Midbrain (tissue), 1 donor: Measurements from ENCODE around the gene CCDC88A.
"Not testable (repeated sequence)": the region's sequence is repeated elsewhere in the genome, so short reads cannot be mapped to it uniquely, and the experiment has no call there.

Experiments used
- DNase-seq: peaks from one replicate; lab custom pipeline; 2025; lab: John Stamatoyannopoulos, UW

CCDC88A gene

GRCh38 chr2:55296393-55296792, 123.3 kb downstream of the CCDC88A start:
- DNase-seq = no peak

GRCh38 chr2:55283083-55283482, 136.6 kb downstream of the CCDC88A start:
- no peak for DNase-seq

GRCh38 chr2:55282110-55282917, 137.3 kb downstream of the CCDC88A start:
- peak; percentile 84 for DNase-seq

- DNase-seq = not testable (repeated sequence)
These were observed 138.7 kb downstream of the CCDC88A start for GRCh38 chr2:55280851-55281546.

GRCh38 chr2:55279859-55280424, 139.7 kb downstream of the CCDC88A start:
- DNase-seq = not testable (repeated sequence)

DNA sequence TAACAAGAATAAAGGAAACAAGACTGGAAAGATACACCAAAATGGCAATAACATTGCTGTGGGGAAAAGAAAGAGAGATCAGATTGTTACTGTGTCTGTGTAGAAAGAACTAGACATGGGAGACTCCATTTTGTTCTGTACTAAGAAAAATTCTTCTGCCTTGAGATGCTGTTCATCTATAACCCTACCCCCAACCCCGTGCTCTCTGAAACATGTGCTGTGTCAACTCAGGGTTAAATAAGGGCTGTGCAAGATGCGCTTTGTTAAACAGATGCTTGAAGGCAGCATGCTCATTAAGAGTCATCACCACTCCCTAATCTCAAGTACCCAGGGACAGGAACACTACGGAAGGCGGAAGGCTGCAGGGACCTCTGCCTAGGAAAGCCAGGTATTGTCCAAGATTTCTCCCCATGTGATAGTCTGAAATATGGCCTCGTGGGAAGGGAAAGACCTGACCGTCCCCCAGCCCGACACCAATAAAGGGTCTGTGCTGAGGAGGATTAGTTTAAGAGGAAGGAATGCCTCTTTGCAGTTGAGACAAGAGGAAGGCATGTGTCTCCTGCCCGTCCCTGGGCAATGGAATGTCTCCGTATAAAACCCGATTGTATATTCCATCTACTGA, 140.3 kb downstream of the CCDC88A start:
- not testable (repeated sequence) for DNase-seq

DNA sequence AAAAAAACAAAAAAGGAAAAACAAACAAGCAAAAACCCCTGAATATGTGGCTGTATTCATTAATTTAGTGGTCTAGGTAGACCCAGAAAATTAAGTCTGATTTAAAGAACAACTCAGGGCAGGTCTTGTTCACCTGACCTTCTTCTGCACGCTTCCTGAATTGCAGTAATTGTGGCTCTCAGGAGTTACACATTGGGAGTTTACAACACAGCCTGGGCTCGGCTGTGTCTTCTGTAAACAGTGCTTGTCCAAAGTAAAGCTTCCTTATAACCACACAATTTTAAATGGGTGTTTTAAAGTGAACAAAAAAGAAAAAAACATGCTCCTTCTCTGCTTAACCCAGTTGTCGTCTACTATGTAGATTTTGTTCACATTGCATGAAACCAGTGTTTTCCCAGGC, 142.3 kb downstream of the CCDC88A start:
- no peak for DNase-seq

DNA sequence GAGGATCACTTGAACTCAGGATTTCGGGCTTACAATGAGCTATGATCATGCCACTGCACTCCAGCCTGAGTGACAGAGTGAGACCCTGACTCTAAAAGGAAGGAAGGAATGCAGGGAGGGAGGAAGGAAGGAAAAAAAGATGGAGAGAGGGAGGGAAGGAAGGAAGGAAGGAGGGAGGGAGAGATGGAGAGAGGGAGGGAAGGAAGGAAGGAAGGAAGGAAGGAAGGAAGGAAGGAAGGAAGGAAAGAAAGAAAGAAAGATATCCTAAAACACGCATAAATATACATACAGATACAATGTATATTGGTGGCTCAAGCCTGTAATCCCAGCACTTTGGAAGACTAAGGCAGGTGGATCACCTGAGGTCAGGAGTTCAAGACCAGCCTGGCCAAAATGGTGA, 145.3 kb downstream of the CCDC88A start:
- not testable (repeated sequence) for DNase-seq

GRCh38 chr2:55269645-55269990, 150.0 kb downstream of the CCDC88A start:
- no peak for DNase-seq

GRCh38 chr2:55268907-55269644, 150.6 kb downstream of the CCDC88A start, which contains the start of gene MTIF2:
MTIF2 (minus strand) TSS chr2:55269231; CDS start chr2:55263858, 5,373 bp downstream.
- DNase-seq = peak; percentile 90

GRCh38 chr2:55268288-55268906, 151.3 kb downstream of the CCDC88A start:
- no peak for DNase-seq

DNA sequence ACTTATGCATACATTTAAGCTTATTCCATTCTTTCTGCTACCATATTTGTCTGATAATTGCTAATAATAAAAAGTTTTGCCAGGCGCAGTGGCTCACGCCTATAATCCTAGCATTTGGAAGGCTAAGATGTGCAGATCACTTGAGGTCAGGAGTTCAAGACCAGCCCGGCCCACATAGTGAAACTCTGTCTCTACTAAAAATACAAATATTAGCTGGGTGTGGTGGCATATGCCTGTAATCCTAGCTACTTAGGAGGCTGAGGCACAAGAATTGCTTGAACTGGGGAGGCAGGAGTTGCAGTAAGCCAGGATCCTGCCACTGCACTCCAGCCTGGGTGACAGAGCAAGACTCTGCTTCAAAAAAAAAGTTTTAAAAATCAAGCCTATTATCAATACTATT, 160.1 kb downstream of the CCDC88A start:
- not testable (repeated sequence) for DNase-seq

DNA sequence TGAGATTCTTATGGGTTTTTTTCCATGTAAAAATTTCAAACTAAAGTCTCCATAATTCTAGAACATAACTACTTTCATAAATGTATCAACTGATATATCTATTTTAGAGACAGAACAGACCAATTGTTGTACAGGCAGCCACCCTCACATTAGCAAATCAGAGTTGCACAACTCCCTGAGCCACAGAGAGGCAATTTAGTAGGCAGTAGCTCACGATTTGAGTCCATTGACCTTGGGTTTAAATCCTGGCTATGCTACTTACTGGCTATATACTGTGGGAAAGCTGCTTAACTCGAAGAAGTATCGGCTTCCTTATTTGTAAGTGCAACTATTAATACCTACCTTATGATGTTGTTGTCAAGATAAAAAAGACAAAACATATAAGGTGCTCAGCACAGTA, 166.8 kb downstream of the CCDC88A start:
- no peak for DNase-seq

GRCh38 chr2:55247025-55247424, 172.6 kb downstream of the CCDC88A start:
- no peak for DNase-seq

- DNase-seq = no peak
These were observed 174.2 kb downstream of the CCDC88A start for GRCh38 chr2:55245411-55245810.

DNA sequence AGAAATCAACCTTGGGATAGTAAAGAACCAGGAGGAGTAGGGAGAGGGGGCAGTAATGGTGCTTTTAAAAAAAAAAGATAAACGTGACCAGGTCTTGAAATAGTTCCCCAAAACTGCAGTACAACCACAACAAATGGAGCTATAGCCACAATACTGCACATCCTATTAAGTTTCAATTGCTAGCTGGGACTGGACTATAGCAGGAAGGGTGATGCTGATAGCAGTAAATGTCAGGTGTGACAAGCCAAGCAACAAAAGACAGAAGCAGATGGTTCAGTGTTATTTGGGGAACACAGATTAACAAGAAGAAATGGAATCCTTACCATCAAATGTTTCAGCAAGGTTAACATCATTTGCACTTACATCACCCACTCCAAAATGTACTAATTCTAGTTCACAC, 177.0 kb downstream of the CCDC88A start:
- no peak for DNase-seq

DNA sequence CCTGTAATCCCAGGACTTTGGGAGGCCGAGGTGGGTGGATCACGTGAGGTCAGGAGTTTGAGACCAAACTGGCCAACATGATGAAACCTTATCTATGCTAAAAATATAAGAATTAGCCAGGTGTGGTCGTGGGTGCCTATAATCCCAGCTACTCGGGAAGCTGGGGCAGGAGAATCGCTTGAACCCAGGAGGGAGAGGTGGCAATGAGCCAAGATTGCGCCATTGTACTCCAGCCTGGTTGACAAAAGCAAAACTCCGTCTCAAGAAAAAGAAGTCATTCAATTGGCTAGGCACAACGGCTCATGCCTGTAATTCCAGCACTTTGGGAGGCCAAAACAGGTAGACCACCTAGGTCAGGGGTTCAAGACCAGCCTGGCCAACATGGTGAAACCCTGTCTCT, 178.1 kb downstream of the CCDC88A start:
- not testable (repeated sequence) for DNase-seq

- no peak for DNase-seq
These were observed 179.9 kb downstream of the CCDC88A start for GRCh38 chr2:55239656-55240222.
